HG03196 (cell line): ENCODE measurements around the gene TARS2.

ENCODE experiments used
- ATAC-seq: cut with Tn5 transposase; IDR thresholded peaks from one replicate; pipeline ENCODE4 v1.9.1; 2021; ENCODE audit not compliant: unreplicated experiment

TARS2 gene

GRCh38 chr1:150536836-150537731 lies 49.9 kb downstream of the TARS2 start:
- ATAC-seq: no peak

- no peak for ATAC-seq
Measured at GRCh38 chr1:150537732-150538684, 50.8 kb downstream of the TARS2 start.

GRCh38 chr1:150543500-150544143 lies 56.4 kb downstream of the TARS2 start:
- no peak for ATAC-seq

GRCh38 chr1:150544204-150544603 lies 57.0 kb downstream of the TARS2 start:
- no peak for ATAC-seq

- ATAC-seq: no peak
Measured at GRCh38 chr1:150545486-150546032, 58.3 kb downstream of the TARS2 start.

- ATAC-seq: no peak
Measured at GRCh38 chr1:150546294-150546937, 59.2 kb downstream of the TARS2 start.

GRCh38 chr1:150548324-150548631 lies 61.1 kb downstream of the TARS2 start:
- no peak for ATAC-seq

- ATAC-seq: no peak
Measured at GRCh38 chr1:150548632-150549495, 61.6 kb downstream of the TARS2 start, which contains the start of gene ADAMTSL4. Gene ADAMTSL4 (plus strand): TSS chr1:150549408. CDS start chr1:150552289, 2,881 bp downstream.

- ATAC-seq: no peak
Measured at GRCh38 chr1:150549496-150550221, 62.4 kb downstream of the TARS2 start.

- no peak for ATAC-seq
Measured at GRCh38 chr1:150550222-150551050, 63.2 kb downstream of the TARS2 start.

- ATAC-seq: no peak
Measured at GRCh38 chr1:150551051-150551783, 64.0 kb downstream of the TARS2 start.

- no peak for ATAC-seq
Measured at GRCh38 chr1:150551784-150552127, 64.5 kb downstream of the TARS2 start.

- ATAC-seq: no peak
Measured at GRCh38 chr1:150552128-150552910, 65.1 kb downstream of the TARS2 start.

- ATAC-seq: no peak
Measured at GRCh38 chr1:150552911-150553289, 65.7 kb downstream of the TARS2 start.

GRCh38 chr1:150553392-150554085 lies 66.3 kb downstream of the TARS2 start:
- ATAC-seq: no peak

GRCh38 chr1:150554086-150554452 lies 66.8 kb downstream of the TARS2 start:
- ATAC-seq: no peak
